Stimulated activated CD4-positive, alpha-beta T cell treated with anti-CD3 and anti-CD28 coated beads, Interleukin-1b, Interleukin-23, amount 100 ng/mL, for 48 hours (primary cell): ENCODE results near the gene FTCD.
A peak's percentile ranks its signal among the peaks of the same experiment; 100 is the strongest.
"Not testable (repeated sequence)": the region's sequence is repeated elsewhere in the genome, so short reads cannot be mapped to it uniquely, and the experiment has no call there.

Experiments used
- DNase-seq: peaks from one replicate; pipeline ENCODE4 v3.0.0-alpha.2; 2020

The FTCD gene

GRCh38 chr21:46188226-46189212 is 33.1 kb upstream of the FTCD start:
- no peak for DNase-seq

- no peak for DNase-seq
Measured at GRCh38 chr21:46187814-46188213, 32.4 kb upstream of the FTCD start.

DNA sequence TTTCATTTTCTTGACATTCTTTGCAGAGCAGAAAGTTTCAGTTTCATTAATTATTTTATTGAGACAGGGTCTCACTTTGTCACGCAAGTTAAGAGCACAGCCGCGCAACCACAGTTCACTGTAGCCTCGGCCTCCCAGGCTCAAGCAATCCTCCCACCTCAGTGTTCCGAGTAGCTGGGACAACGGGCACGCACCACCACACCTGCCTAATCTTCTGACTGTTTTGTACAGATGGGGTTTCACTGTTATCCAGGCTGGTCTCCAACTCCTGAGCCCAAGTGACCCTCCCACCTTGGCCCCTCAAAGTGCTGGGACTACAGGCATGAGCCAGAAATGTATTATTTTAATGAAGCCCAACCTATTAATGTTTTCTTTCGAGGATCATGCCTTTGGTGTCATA is 31.9 kb upstream of the FTCD start:
- DNase-seq, result no peak

- no peak for DNase-seq
Measured at GRCh38 chr21:46185716-46186115, 30.3 kb upstream of the FTCD start.

- DNase-seq, result peak; percentile 80
Measured at GRCh38 chr21:46184625-46185555, 29.5 kb upstream of the FTCD start.

DNA sequence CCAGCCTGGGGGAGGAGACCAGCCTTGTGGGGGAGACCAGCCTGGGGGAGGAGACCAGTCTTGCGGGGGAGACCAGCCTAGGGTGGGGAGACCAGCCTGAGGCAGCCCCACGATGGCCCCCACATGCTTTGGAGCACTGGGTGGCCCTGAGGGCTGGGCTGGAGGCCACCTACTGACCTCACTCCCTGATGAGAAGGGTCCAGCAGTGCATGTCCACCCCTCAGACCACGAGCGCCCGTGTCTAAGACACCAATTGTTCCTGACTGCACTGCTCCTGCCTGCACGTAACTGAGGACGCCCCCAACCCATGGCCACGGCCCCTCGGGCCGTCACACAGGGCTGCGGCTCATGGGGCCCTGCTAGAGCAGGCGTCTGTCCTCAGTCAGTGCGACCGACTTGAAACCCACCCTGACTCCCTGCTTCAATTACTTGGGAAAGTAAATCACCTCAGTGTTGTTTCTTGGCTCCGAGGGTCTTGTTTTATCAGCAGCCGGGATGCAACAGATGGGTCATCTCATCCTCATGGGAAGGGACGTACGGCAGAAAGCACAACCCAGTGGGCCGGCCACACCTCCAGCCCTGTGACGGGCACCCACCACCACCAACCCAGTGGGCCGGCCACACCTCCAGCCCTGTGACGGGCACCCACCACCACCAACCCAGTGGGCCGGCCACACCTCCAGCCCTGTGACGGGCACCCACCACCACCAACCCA is 28.7 kb upstream of the FTCD start, which contains the start of gene SPATC1L:
Gene SPATC1L (minus strand): TSS at position 550 of the 715 bp plus-strand sequence. CDS start 1,643 bp downstream, outside the sequence.
- DNase-seq, result peak; percentile 62

DNA sequence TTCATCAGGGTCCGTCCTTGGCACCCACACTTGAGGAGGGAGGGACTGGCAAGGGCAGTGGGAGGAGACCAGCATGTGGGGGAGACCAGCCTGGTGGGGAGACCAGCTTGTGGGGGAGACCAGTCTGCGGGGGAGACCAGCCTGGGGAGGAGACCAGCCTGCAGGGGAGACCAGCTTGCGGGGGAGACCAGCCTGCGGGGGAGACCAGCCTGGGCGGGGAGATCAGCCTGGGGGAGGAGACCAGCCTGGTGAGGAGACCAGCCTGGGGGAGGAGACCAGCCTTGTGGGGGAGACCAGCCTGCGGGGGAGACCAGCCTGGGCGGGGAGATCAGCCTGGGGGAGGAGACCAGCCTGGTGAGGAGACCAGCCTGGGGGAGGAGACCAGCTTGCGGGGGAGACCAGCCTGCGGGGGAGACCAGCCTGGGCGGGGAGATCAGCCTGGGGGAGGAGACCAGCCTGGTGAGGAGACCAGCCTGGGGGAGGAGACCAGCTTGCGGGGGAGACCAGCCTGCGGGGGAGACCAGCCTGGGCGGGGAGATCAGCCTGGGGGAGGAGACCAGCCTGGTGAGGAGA is 28.0 kb upstream of the FTCD start:
- not testable (repeated sequence) for DNase-seq

DNA sequence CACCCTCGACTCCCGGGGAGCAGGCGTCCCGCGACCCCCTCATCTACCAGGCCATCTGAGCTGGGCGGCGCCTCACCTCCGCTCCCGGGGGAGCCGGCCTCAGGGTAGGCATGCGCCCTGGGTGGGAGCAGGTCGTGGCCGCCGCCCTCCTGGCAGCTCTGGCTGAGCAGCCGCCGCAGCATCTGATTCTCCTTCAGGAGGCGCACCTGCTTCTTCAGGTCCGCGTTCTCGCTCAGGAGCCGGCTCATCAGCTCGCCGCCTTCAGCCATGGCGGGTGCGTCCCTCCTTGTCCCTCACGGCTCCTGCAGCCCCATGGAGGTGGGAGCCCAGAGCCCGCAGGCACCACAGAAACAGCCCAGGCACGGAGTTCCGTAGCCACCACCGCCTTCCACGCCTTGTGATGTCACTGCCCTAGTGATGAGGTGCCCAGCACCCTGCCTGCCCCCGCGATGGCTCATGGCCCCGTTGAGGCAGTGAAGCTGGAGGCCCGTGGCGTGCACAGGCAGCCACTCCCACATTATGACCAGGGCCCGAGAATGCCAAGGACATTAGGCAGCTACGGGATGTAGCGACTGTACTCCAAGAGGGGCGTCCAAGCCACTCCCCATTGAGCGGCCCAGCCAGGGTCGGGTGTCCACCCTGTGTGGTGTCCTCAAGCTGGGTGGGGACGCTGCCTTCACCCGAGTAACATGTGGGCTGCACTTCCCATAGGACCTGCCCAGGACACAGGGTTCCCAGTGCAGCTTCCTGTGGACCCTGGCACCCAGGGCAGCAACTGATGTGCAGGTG is 27.4 kb upstream of the FTCD start:
- no peak for DNase-seq

DNA sequence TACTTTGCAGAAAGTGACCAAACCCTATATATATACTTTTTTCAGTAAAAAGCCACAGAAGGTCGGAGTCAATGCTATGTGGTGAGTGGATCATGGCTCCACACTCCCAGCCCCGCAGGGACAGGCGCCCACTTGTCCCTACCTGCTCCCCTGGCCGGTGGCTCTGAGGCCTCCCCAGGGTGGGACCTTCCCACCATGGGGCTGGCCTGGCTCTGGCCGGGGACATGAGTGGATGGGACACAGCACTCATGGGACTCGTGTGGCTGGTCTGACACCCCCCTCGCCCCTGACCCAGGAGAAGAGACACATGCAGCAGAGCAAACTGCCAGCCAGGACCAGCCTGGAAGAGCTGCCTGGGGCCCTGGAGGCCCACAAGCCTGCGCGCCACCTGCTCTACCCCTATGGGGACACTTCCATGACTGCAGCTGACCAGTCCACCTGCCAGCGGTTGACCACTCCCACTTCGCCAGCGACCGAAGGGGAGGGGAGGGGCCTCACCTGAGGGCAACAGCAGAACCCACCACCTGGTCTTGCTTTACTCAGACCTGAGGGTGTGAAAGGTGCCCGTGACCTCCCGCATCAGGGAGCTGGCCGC is 26.7 kb upstream of the FTCD start:
- DNase-seq, result no peak

GRCh38 chr21:46181436-46181835 is 26.1 kb upstream of the FTCD start:
- DNase-seq, result no peak

- no peak for DNase-seq
Measured at GRCh38 chr21:46180778-46181391, 25.5 kb upstream of the FTCD start.

DNA sequence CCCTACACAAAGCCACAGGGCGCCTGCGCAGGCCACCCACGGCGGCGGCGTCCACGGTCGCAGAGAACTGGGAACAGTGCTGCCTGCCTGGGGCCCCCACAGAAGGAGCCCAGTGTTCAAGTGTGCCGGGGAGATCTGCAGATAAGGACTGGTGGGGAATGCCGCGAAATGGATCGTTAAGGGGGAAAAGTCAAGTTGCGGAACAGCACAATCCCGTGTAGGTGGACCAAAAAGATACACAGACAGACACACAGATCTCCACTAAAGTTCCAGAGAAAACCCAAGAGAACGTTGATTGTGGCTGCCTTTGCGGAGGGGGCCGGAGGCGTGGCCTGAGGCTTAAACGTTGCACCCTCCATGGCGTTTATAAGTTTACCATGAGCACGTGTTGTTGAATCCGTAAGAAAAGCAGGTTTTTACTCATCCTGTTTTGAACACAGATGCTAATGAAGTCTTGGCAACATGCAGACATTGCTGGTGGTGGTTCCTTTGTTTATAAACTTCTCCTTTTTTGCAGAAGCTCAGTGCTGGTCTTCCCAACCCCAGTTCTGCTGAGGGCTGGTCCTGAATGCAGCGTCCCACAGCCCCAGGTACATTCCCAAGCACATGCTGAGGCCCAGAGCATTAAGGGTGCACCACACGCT is 24.8 kb upstream of the FTCD start:
- DNase-seq, result no peak

DNA sequence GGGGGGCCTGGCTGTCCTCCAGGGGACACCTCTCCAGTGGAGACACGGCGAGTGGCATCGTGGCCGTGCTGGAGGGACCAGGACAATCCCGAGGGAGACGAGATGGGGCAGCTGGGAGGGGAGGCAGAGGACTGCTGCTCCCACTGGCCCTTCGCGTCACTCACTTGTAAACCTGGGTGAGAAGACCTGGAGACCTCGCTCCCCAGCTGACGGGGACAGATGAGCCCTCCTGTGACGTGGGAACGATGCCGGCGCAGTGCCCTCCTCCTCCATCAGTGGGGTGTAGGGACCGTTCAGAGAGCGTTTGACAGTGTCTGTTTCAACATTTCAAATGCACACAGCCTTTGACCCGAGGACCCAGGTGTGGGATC is 24.3 kb upstream of the FTCD start:
- DNase-seq, result no peak

DNA sequence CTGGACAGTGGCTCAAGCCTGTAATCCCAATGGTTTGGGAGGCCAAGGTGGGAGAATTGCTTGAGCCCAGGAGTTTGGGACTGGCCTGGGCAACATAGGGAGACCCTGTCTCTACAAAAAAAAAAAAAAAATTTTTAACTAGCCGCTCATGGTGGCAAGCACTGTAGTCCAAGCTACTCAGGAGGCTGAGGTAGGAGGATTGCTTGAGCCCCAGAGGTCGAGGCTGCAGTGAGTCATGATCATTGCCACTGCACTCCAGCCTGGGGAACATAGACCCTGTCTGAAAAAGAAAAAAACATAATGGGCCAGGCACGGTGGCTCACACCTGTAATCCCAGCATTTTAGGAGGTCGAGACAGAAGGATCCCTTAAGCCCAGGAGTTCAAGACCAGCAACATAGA is 23.6 kb upstream of the FTCD start:
- DNase-seq, result no peak

DNA sequence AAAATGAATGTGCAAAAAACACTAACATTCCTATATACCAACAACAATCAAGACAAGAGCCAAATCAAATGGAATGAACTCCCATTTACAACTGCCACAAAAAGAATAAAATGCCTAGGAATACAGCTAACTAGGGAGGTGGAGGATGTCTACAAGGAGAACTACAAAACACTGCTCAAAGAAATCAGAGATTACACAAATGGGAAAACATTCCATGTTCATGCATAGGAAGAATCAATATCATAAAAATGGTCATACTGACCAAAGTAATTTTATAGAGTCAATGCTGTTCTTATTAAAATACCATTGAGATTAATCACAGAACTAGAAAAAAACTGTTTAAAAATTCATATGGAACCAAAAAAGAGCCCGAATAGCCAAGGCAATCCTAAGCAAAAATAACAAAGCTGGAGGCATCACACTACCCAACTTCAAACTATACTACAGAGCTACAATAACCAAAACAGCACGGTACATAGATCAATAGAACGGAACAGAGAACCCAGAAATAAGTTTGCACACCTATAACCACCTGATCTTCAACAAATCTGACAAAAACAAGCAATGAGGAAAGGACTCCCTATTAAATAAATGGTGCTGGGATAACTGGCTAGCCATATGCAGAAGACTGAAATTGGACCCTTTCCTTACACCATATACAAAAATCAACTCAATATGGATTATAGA is 21.2 kb upstream of the FTCD start:
- not testable (repeated sequence) for DNase-seq

- no peak for DNase-seq
Measured at GRCh38 chr21:46173573-46173972, 18.2 kb upstream of the FTCD start.

- DNase-seq, result no peak
Measured at GRCh38 chr21:46172863-46173528, 17.6 kb upstream of the FTCD start.

GRCh38 chr21:46171996-46172862 is 16.9 kb upstream of the FTCD start:
- DNase-seq, result no peak
